K562 (cell line): Measurements from ENCODE around the gene GPC2. TPM values are rescaled to one million over a fixed set of nuclear protein-coding genes. Genes with fewer than 3 reads are reported as not detected.

Experiments used
- CAMTA2 ChIP-seq: fragments of 250-450 bp; sonication (Bioruptor Pico); conservative IDR thresholded peaks from 2 replicates; pipeline ENCODE4 v1.5.1; 2022
- CREM ChIP-seq: IDR thresholded peaks from 2 replicates; pipeline ENCODE4 v1.6.1; 2014; ENCODE audit warnings: antibody characterized with exemption, low read depth
- EWSR1 ChIP-seq: fragments of 450-650 bp; IDR thresholded peaks from 2 replicates; pipeline ENCODE4 v1.6.1; 2018; ENCODE audit warnings: borderline replicate concordance, mild to moderate bottlenecking, low read depth, moderate library complexity; ENCODE audit not compliant: partially characterized antibody
- FOSL1 ChIP-seq: fragments of 200-800 bp; sonication (Bioruptor generic); conservative IDR thresholded peaks from 2 replicates; pipeline ENCODE4 v1.6.1; 2016; ENCODE audit warnings: missing genetic modification characterization, missing compliant biosample characterization
- FOXA1 ChIP-seq: fragments of 450-650 bp; IDR thresholded peaks from 2 replicates; pipeline ENCODE4 v1.6.1; 2016; ENCODE audit warnings: mild to moderate bottlenecking, borderline replicate concordance
- MCM3 ChIP-seq: fragments of 450-650 bp; IDR thresholded peaks from 2 replicates; pipeline ENCODE4 v1.6.1; 2016
- RFX1 ChIP-seq: fragments of 450-650 bp; IDR thresholded peaks from 2 replicates; pipeline ENCODE4 v1.6.1; 2016; ENCODE audit warnings: mild to moderate bottlenecking, moderate library complexity
- SAFB2 ChIP-seq: fragments of 200-400 bp; formaldehyde crosslinking; IDR thresholded peaks from 2 replicates; pipeline ENCODE4 v1.6.1; 2018; ENCODE audit warnings: borderline replicate concordance, low read length, low read depth, moderate library complexity; ENCODE audit not compliant: severe bottlenecking
- SMARCA4 ChIP-seq: fragments of 450-650 bp; IDR thresholded peaks from 2 replicates; pipeline ENCODE4 v1.6.1; 2016
- TEAD2 ChIP-seq: fragments of 450-650 bp; IDR thresholded peaks from 2 replicates; pipeline ENCODE4 v1.6.1; 2016; ENCODE audit warnings: missing genetic modification characterization, control low read depth, missing compliant biosample characterization
- WHSC1 ChIP-seq: IDR thresholded peaks from one replicate; pipeline ENCODE4 v1.6.1; 2012; ENCODE audit warnings: low read length, control low read depth, inconsistent platforms
- ZNF175 ChIP-seq: fragments of 200-800 bp; sonication (Bioruptor generic); IDR thresholded peaks from 2 replicates; pipeline ENCODE4 v1.6.1; 2016; ENCODE audit warnings: low read depth, mild to moderate bottlenecking, missing genetic modification characterization, missing compliant biosample characterization
- ZNF212 ChIP-seq: fragments of 450-650 bp; formaldehyde crosslinking; IDR thresholded peaks from 2 replicates; pipeline ENCODE4 v1.4.0; 2020; ENCODE audit warnings: mild to moderate bottlenecking
- ZNF263 ChIP-seq: sonication (generic); formaldehyde crosslinking; IDR thresholded peaks from 2 replicates; pipeline ENCODE4 v1.8.0; 2022; ENCODE audit warnings: mild to moderate bottlenecking, missing genetic modification reagents, borderline replicate concordance
- ZNF316 ChIP-seq: fragments of 450-650 bp; IDR thresholded peaks from 2 replicates; pipeline ENCODE4 v1.6.1; 2016
- ZNF347 ChIP-seq: fragments of 450-650 bp; formaldehyde crosslinking; IDR thresholded peaks from 2 replicates; pipeline ENCODE4 v1.4.0; 2020; ENCODE audit warnings: low read depth, mild to moderate bottlenecking, moderate library complexity
- ZNF695 ChIP-seq: fragments of 450-650 bp; formaldehyde crosslinking; IDR thresholded peaks from 2 replicates; pipeline ENCODE4 v1.4.0; 2020; ENCODE audit warnings: mild to moderate bottlenecking, moderate library complexity
- polyA plus RNA-seq, 8 experiments: library from polyadenylated mRNA; depleted of rRNA in 4 of 8; stranded (reverse) in 5 of 8; unstranded in 3 of 8; fragments of >200 nt; fragmentation: Nextera tagmentation in 2 of 8; fragmentation: Illumina TruSeq in 1 of 8; extraction: Ambion mirVana in 2 of 8; extraction: Trizol in 1 of 8; gene quantifications; 2 replicates each; pipeline versions ENCODE4 v1.2.1 to v1.2.3, GENCODE V29; 2011 to 2014; ENCODE audit warnings: inconsistent platforms in 1 of 8, missing spikeins in 1 of 8
- total RNA-seq, 7 experiments: library from RNA; depleted of rRNA in 6 of 7; stranded (reverse); fragments of >200 nt in 6 of 7; fragmentation: Illumina TruSeq in 2 of 7; extraction: Trizol in 2 of 7; gene quantifications; 2 replicates each; pipeline versions ENCODE4 v1.2.1 to v1.2.3, GENCODE V29; 2011 to 2021; ENCODE audit warnings: low replicate concordance in 1 of 7
- TF ChIP-seq, protein P1 (sequence below): sonication (generic); formaldehyde crosslinking; IDR thresholded peaks from 2 replicates; pipeline ENCODE4 v1.8.1; 2023; ENCODE audit warnings: mild to moderate bottlenecking, missing genetic modification reagents, moderate library complexity
- TF ChIP-seq, protein P2 (sequence below): fragments of 250-450 bp; sonication (Bioruptor Pico); IDR thresholded peaks from 2 replicates; pipeline ENCODE4 v1.8.0; 2022; ENCODE audit warnings: inconsistent platforms, mild to moderate bottlenecking, moderate library complexity, borderline replicate concordance
- TF ChIP-seq, protein P3 (sequence below): fragments of 450-650 bp; IDR thresholded peaks from 2 replicates; pipeline ENCODE4 v1.6.1; 2017; ENCODE audit warnings: antibody characterized with exemption, mild to moderate bottlenecking
- TF ChIP-seq, protein P4 (sequence below): fragments of 450-650 bp; IDR thresholded peaks from 2 replicates; pipeline ENCODE4 v1.6.1; 2018; ENCODE audit warnings: mild to moderate bottlenecking, low read depth; ENCODE audit not compliant: partially characterized antibody

The GPC2 gene
- total and polyA plus RNA-seq, 9 of the 15 experiments (the other 6 are each of a cell fraction or from before 2014, with no cell fraction given): 0.06 to 7.7 (median 1.4) TPM; not detected in 1

DNA sequence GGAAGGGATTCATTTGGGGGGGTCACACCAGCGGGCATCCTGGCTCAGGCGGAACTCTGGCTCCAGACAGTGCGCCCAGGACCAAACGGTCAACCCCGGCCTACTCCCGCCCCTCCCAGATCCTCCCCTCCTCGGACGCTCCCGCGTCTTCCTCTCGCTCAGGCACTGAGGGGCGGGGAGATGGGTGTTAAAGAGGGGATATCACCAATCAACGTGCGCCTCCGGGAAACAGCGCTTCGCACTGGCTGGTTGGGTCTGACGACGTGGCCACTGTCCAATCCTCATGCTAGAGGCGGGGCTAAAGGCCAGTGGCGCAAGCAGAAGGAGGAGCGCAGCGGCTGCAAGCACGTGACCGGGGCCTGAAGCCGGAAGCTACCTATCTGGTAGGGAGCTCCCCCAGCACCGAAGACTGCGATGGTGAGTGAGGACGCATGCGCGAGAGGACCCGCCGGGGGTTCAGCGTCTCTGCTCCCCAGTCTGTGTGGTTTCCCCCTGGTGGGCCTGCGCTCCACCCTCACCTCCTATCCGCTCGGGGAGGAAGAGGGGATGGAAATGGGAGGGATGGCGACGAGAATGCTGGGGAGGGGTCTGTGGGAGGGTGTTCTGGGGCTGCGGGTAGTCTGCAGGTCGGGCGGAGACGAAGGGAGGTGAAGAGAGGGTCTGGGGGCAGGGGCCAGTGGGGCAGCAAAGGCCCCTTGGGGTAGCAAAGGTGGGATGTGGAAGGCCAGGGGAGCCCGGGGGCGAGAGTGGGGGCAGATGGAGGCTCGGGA lies 28.4 kb downstream of the GPC2 start, which contains the start of gene LAMTOR4 (continued):
- TF ChIP-seq, protein P1, sequence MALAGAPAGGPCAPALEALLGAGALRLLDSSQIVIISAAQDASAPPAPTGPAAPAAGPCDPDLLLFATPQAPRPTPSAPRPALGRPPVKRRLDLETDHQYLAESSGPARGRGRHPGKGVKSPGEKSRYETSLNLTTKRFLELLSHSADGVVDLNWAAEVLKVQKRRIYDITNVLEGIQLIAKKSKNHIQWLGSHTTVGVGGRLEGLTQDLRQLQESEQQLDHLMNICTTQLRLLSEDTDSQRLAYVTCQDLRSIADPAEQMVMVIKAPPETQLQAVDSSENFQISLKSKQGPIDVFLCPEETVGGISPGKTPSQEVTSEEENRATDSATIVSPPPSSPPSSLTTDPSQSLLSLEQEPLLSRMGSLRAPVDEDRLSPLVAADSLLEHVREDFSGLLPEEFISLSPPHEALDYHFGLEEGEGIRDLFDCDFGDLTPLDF: no peak; the same call in 1 of the 2 replicates
- TF ChIP-seq MCM3 (no peak), ZNF212 (CRISPR knock-in tag) (no peak; the same call in 1 of the 2 replicates), TEAD2 (tag) (no peak), WHSC1 (no peak), SAFB2 (no peak), CAMTA2 (CRISPR knock-in tag) (no peak), ZNF175 (no peak), ZNF347 (CRISPR knock-in tag) (no peak), ZNF263 (CRISPR knock-in tag) (0 out of 2 replicates have a peak, but pooled peaks have one; percentile 10), EWSR1 (no peak), RFX1 (no peak), ZNF695 (CRISPR knock-in tag) (no peak), FOXA1 (no peak), SMARCA4 (peak; percentile 11; the same call in 1 of the 2 replicates), CREM (peak; percentile 91), ZNF316 (no peak), FOSL1 (tag) (no peak)
- TF ChIP-seq, protein P2, sequence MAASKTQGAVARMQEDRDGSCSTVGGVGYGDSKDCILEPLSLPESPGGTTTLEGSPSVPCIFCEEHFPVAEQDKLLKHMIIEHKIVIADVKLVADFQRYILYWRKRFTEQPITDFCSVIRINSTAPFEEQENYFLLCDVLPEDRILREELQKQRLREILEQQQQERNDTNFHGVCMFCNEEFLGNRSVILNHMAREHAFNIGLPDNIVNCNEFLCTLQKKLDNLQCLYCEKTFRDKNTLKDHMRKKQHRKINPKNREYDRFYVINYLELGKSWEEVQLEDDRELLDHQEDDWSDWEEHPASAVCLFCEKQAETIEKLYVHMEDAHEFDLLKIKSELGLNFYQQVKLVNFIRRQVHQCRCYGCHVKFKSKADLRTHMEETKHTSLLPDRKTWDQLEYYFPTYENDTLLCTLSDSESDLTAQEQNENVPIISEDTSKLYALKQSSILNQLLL (CRISPR knock-in tag): no peak
- TF ChIP-seq, protein P3, sequence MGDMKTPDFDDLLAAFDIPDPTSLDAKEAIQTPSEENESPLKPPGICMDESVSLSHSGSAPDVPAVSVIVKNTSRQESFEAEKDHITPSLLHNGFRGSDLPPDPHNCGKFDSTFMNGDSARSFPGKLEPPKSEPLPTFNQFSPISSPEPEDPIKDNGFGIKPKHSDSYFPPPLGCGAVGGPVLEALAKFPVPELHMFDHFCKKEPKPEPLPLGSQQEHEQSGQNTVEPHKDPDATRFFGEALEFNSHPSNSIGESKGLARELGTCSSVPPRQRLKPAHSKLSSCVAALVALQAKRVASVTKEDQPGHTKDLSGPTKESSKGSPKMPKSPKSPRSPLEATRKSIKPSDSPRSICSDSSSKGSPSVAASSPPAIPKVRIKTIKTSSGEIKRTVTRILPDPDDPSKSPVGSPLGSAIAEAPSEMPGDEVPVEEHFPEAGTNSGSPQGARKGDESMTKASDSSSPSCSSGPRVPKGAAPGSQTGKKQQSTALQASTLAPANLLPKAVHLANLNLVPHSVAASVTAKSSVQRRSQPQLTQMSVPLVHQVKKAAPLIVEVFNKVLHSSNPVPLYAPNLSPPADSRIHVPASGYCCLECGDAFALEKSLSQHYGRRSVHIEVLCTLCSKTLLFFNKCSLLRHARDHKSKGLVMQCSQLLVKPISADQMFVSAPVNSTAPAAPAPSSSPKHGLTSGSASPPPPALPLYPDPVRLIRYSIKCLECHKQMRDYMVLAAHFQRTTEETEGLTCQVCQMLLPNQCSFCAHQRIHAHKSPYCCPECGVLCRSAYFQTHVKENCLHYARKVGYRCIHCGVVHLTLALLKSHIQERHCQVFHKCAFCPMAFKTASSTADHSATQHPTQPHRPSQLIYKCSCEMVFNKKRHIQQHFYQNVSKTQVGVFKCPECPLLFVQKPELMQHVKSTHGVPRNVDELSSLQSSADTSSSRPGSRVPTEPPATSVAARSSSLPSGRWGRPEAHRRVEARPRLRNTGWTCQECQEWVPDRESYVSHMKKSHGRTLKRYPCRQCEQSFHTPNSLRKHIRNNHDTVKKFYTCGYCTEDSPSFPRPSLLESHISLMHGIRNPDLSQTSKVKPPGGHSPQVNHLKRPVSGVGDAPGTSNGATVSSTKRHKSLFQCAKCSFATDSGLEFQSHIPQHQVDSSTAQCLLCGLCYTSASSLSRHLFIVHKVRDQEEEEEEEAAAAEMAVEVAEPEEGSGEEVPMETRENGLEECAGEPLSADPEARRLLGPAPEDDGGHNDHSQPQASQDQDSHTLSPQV: no peak
- TF ChIP-seq, protein P4, sequence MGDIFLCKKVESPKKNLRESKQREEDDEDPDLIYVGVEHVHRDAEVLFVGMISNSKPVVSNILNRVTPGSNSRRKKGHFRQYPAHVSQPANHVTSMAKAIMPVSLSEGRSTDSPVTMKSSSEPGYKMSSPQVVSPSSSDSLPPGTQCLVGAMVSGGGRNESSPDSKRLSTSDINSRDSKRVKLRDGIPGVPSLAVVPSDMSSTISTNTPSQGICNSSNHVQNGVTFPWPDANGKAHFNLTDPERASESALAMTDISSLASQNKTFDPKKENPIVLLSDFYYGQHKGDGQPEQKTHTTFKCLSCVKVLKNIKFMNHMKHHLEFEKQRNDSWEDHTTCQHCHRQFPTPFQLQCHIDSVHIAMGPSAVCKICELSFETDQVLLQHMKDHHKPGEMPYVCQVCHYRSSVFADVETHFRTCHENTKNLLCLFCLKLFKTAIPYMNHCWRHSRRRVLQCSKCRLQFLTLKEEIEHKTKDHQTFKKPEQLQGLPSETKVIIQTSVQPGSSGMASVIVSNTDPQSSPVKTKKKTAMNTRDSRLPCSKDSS: no peak
